ENCODE results near the gene TOX3. TPM values are rescaled to one million over a fixed set of nuclear protein-coding genes. Genes with fewer than 3 reads are reported as not detected.

Gene TOX3
- total RNA-seq, 2 donors from 2014 or later = 4.8 to 8.5 TPM

- Histone ChIP-seq H3K27ac (ENCODE audit: low read depth, low read length) (no peak overlapping the region), H3K27me3 (ENCODE audit: control insufficient read depth, insufficient read depth, low read length, poor library complexity, severe bottlenecking) (no peaks in the 10 kb centered on the region), H3K36me3 (ENCODE audit: control insufficient read depth, insufficient read depth, low read length) (no peaks in the 10 kb centered on the region), H3K4me1 (ENCODE audit: control insufficient read depth, insufficient read depth, low read length) (no peaks in the 10 kb centered on the region), H3K9me3 (ENCODE audit: control insufficient read depth, low read length) (no peaks in the 10 kb centered on the region), H3K4me3 (ENCODE audit: low read length) (no peak overlapping the region), H3K9ac (ENCODE audit: extremely low read depth, low read length, poor library complexity, severe bottlenecking) (no peak overlapping the region)
- Mint-ChIP-seq H3K4me3 (no peak overlapping the region), H3K36me3 (ENCODE audit: low read depth) (peaks cover 7% of the 10 kb centered on the region), H3K27me3 (ENCODE audit: insufficient read depth) (peaks cover 13% of the 10 kb centered on the region), H3K9me3 (no peaks in the 10 kb centered on the region), H3K4me1 (peaks cover 8% of the 10 kb centered on the region), H3K27ac (no peak overlapping the region)
- WGBS, 2 experiments (ENCODE audit: insufficient coverage in 1 of 2, insufficient read length in 1 of 2) = 94 to 96% methylated on average over 4 to 5 of the region's 5 CpGs
- no peak for DNase-seq
- no peak for TF ChIP-seq CTCF (conservative IDR thresholded peaks at IDR 0.05)
Measured at GRCh38 chr16:52518884-52519283, 28.1 kb downstream of the TOX3 start.

- Histone ChIP-seq H3K4me3 (ENCODE audit: low read length) (no peak overlapping the region), H3K27me3 (ENCODE audit: control insufficient read depth, insufficient read depth, low read length, poor library complexity, severe bottlenecking) (no peaks in the 10 kb centered on the region), H3K36me3 (ENCODE audit: control insufficient read depth, insufficient read depth, low read length) (no peaks in the 10 kb centered on the region), H3K9me3 (ENCODE audit: control insufficient read depth, low read length) (no peaks in the 10 kb centered on the region), H3K27ac (ENCODE audit: low read depth, low read length) (no peak overlapping the region), H3K4me1 (ENCODE audit: control insufficient read depth, insufficient read depth, low read length) (no peaks in the 10 kb centered on the region), H3K9ac (ENCODE audit: extremely low read depth, low read length, poor library complexity, severe bottlenecking) (no peak overlapping the region)
- Mint-ChIP-seq H3K4me1 (peaks cover 4% of the 10 kb centered on the region), H3K4me3 (no peak overlapping the region), H3K27ac (no peak overlapping the region), H3K27me3 (ENCODE audit: insufficient read depth) (peaks cover 19% of the 10 kb centered on the region), H3K36me3 (ENCODE audit: low read depth) (peaks cover 7% of the 10 kb centered on the region), H3K9me3 (no peaks in the 10 kb centered on the region)
- WGBS, 2 experiments (ENCODE audit: insufficient coverage in 1 of 2, insufficient read length in 1 of 2) = 80 to 86% methylated on average over 1 to 3 of the region's 4 CpGs
- TF ChIP-seq CTCF (conservative IDR thresholded peaks at IDR 0.05) = no peak
- DNase-seq = no peak
Measured at GRCh38 chr16:52515068-52515671, 31.8 kb downstream of the TOX3 start.

- no peaks in the 10 kb centered on the region for H3K9me3 ChIP-seq (ENCODE audit: control insufficient read depth, low read length)
- no peak overlapping the region for H3K27ac Mint-ChIP-seq
- 91% methylated on average over 4 of the region's 4 CpGs; no CpG with 5 or more reads in 1 of the 2 experiments for WGBS, 2 experiments (ENCODE audit: insufficient coverage in 1 of 2, insufficient read length in 1 of 2)
- H3K9ac ChIP-seq (ENCODE audit: extremely low read depth, low read length, poor library complexity, severe bottlenecking) = no peak overlapping the region
- H3K36me3 Mint-ChIP-seq (ENCODE audit: low read depth) = no peaks in the 10 kb centered on the region
- H3K4me3 Mint-ChIP-seq = no peak overlapping the region
- H3K27ac ChIP-seq (ENCODE audit: low read depth, low read length) = peak overlapping the region; percentile 82
- peaks cover 4% of the 10 kb centered on the region for H3K4me1 Mint-ChIP-seq
- TF ChIP-seq CTCF (conservative IDR thresholded peaks at IDR 0.05) = no peak
- no peaks in the 10 kb centered on the region for H3K4me1 ChIP-seq (ENCODE audit: control insufficient read depth, insufficient read depth, low read length)
- H3K36me3 ChIP-seq (ENCODE audit: control insufficient read depth, insufficient read depth, low read length) = no peaks in the 10 kb centered on the region
- H3K4me3 ChIP-seq (ENCODE audit: low read length) = no peak overlapping the region
- no peaks in the 10 kb centered on the region for H3K27me3 ChIP-seq (ENCODE audit: control insufficient read depth, insufficient read depth, low read length, poor library complexity, severe bottlenecking)
- H3K27me3 Mint-ChIP-seq (ENCODE audit: insufficient read depth) = peaks cover 18% of the 10 kb centered on the region
- H3K9me3 Mint-ChIP-seq = no peaks in the 10 kb centered on the region
- DNase-seq = no peak
Measured at GRCh38 chr16:52512297-52512987, 34.5 kb downstream of the TOX3 start.

Measured in endodermal cell (in vitro differentiated cells).